Fibroblast of lung (primary cell): ENCODE results near the gene FBXL2.

Source experiments
- CTCF ChIP-seq, 2 donors: IDR thresholded peaks in 1 of 2; conservative IDR thresholded peaks in 1 of 2; 1 replicate in 1 of 2; 2 replicates in 1 of 2; pipeline ENCODE4 v1.5.1; 2011 to 2012; ENCODE audit warnings: low read length in 2 of 2, control low read depth in 1 of 2, inconsistent platforms in 1 of 2, low read depth in 1 of 2, mild to moderate bottlenecking in 1 of 2
- EZH2 ChIP-seq: IDR thresholded peaks from 2 replicates; pipeline ENCODE4 v1.5.1; 2012; ENCODE audit warnings: low read length, control low read depth, mild to moderate bottlenecking; ENCODE audit errors: missing control alignments

DNA sequence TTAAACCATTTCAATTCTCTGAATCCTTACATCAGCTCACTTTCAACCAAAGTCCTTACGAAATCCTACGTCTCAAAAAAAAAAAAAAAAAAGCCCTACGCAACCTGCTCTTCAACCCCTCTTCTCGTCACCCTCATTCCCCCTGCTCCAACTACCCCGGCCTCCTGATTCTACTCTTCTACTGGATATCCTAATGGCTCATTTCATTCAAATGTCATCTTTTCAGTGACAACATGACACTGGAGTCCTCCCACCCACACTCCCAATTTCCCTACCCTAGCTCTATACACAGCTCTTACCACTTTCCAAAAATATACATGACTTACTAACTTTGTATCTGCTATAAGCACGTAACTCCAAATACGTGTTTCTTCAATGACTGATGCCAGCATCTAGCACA, 151.5 kb downstream of the FBXL2 start:
- TF ChIP-seq CTCF (conservative IDR thresholded peaks at IDR 0.05 in 1 of 2, IDR thresholded peaks at IDR 0.05 in 1 of 2; ENCODE audit: low read depth in 1 of 2, low read length in 2 of 2) (no peak), EZH2 (no peak)
